Stimulated activated CD4-positive, alpha-beta T cell treated with anti-CD3 and anti-CD28 coated beads, TNF-alpha, amount 100 ng/mL, for 24 hours (primary cell): Measurements from ENCODE around the gene USHBP1.

Experiments used
- DNase-seq, 3 experiments: peaks; one replicate each; pipeline ENCODE4 v3.0.0-alpha.2; 2020; ENCODE audit warnings: low read depth in 3 of 3

Gene USHBP1

GRCh38 chr19:17263712-17264640 is 569 bp downstream of the USHBP1 start:
- no peak for DNase-seq

GRCh38 chr19:17262557-17262956 is 2.0 kb downstream of the USHBP1 start:
- DNase-seq: no peak

- DNase-seq: peak; percentile 83 to 90 (median 88)
These were observed 3.7 kb downstream of the USHBP1 start for GRCh38 chr19:17260842-17261325.

GRCh38 chr19:17259934-17260333 is 4.6 kb downstream of the USHBP1 start:
- no peak for DNase-seq

- DNase-seq: no peak
These were observed 5.3 kb downstream of the USHBP1 start for GRCh38 chr19:17259118-17259780.

- no peak for DNase-seq
These were observed 8.4 kb downstream of the USHBP1 start for GRCh38 chr19:17256130-17256529.

GRCh38 chr19:17255150-17255621 is 9.4 kb downstream of the USHBP1 start:
- no peak for DNase-seq

GRCh38 chr19:17254636-17255035 is 9.9 kb downstream of the USHBP1 start:
- no peak for DNase-seq

GRCh38 chr19:17249887-17250548 is 14.5 kb downstream of the USHBP1 start:
- DNase-seq: no peak

GRCh38 chr19:17248011-17248776 is 16.4 kb downstream of the USHBP1 start:
- DNase-seq: no peak

GRCh38 chr19:17246681-17247425 is 17.7 kb downstream of the USHBP1 start:
- no peak for DNase-seq

GRCh38 chr19:17245535-17245984 is 19.0 kb downstream of the USHBP1 start, which contains the start of gene NR2F6:
Gene NR2F6 (minus strand): TSS chr19:17245919. CDS start chr19:17245220, 699 bp downstream.
- no peak for DNase-seq

- DNase-seq: no peak
These were observed 19.7 kb downstream of the USHBP1 start for GRCh38 chr19:17244618-17245534.

GRCh38 chr19:17243830-17244617 is 20.5 kb downstream of the USHBP1 start:
- DNase-seq: no peak

- DNase-seq: no peak
These were observed 21.2 kb downstream of the USHBP1 start for GRCh38 chr19:17243211-17243829.

- no peak for DNase-seq
These were observed 21.9 kb downstream of the USHBP1 start for GRCh38 chr19:17242431-17243208.

GRCh38 chr19:17240826-17241399 is 23.6 kb downstream of the USHBP1 start:
- DNase-seq: no peak
